HepG2 (cell line): ENCODE measurements around the gene CHID1. TPM values are rescaled to one million over a fixed set of nuclear protein-coding genes. Genes with fewer than 3 reads are reported as not detected.

Source experiments
- BHLHE40 ChIP-seq: IDR thresholded peaks from 2 replicates; pipeline ENCODE4 v1.6.1; 2011; ENCODE audit warnings: low read length, improper control_type of control experiment
- CTCF ChIP-seq: sonication (generic); formaldehyde crosslinking; IDR thresholded peaks from 2 replicates; pipeline ENCODE4 v1.5.0; 2020; ENCODE audit warnings: mild to moderate bottlenecking, missing genetic modification reagents, moderate library complexity
- FOSL2 ChIP-seq: sonication (generic); formaldehyde crosslinking; IDR thresholded peaks from 2 replicates; pipeline ENCODE4 v1.4.0; 2020; ENCODE audit warnings: missing genetic modification reagents
- HES4 ChIP-seq: sonication (generic); formaldehyde crosslinking; IDR thresholded peaks from 2 replicates; pipeline ENCODE4 v1.9.0; 2021; ENCODE audit warnings: mild to moderate bottlenecking, missing genetic modification reagents, borderline replicate concordance
- JUND ChIP-seq: sonication (generic); formaldehyde crosslinking; IDR thresholded peaks from 2 replicates; pipeline ENCODE4 v1.8.0; 2022; ENCODE audit warnings: mild to moderate bottlenecking, missing genetic modification reagents
- KDM6A ChIP-seq: IDR thresholded peaks from 2 replicates; pipeline ENCODE4 v1.6.1; 2016; ENCODE audit warnings: low read depth
- MYNN ChIP-seq: sonication (generic); formaldehyde crosslinking; IDR thresholded peaks from 2 replicates; pipeline ENCODE4 v1.4.0; 2020; ENCODE audit warnings: mild to moderate bottlenecking, low read depth, missing genetic modification reagents
- NR3C1 ChIP-seq: sonication (generic); formaldehyde crosslinking; IDR thresholded peaks from 2 replicates; pipeline ENCODE4 v1.4.0; 2020; ENCODE audit warnings: missing genetic modification reagents
- PRPF4 ChIP-seq: fragments of 200-400 bp; formaldehyde crosslinking; IDR thresholded peaks from 2 replicates; pipeline ENCODE4 v1.6.1; 2016; ENCODE audit warnings: low read length, low read depth; ENCODE audit not compliant: poor library complexity, severe bottlenecking
- RBAK ChIP-seq: sonication (generic); formaldehyde crosslinking; IDR thresholded peaks from 2 replicates; pipeline ENCODE4 v1.5.1; 2020; ENCODE audit warnings: mild to moderate bottlenecking, missing genetic modification reagents
- RBM39 ChIP-seq: fragments of 200-400 bp; formaldehyde crosslinking; IDR thresholded peaks from one replicate; pipeline ENCODE4 v1.6.1; 2018; ENCODE audit warnings: antibody characterized with exemption, mild to moderate bottlenecking, low read depth, low read length; ENCODE audit not compliant: poor library complexity, severe bottlenecking
- REL ChIP-seq: sonication (generic); formaldehyde crosslinking; conservative IDR thresholded peaks from 2 replicates; pipeline ENCODE4 v1.8.0; 2022; ENCODE audit warnings: mild to moderate bottlenecking, missing genetic modification reagents, moderate library complexity
- RFX5 ChIP-seq: IDR thresholded peaks from 2 replicates; pipeline ENCODE4 v1.6.1; 2011; ENCODE audit warnings: low read depth, low read length, improper control_type of control experiment
- RNF2 ChIP-seq: fragments of 450-650 bp; conservative IDR thresholded peaks from 2 replicates; pipeline ENCODE4 v1.6.1; 2016; ENCODE audit warnings: low read depth
- RNF219 ChIP-seq: sonication (generic); formaldehyde crosslinking; IDR thresholded peaks from 2 replicates; pipeline ENCODE4 v1.5.0; 2020; ENCODE audit warnings: mild to moderate bottlenecking, missing genetic modification reagents
- RXRA ChIP-seq: sonication (generic); formaldehyde crosslinking; IDR thresholded peaks from 2 replicates; pipeline ENCODE4 v1.5.1; 2020; ENCODE audit warnings: missing genetic modification reagents
- XBP1 ChIP-seq: sonication (generic); formaldehyde crosslinking; IDR thresholded peaks from 2 replicates; pipeline ENCODE4 v1.5.0; 2020; ENCODE audit warnings: missing genetic modification reagents
- ZFP90 ChIP-seq: sonication (generic); formaldehyde crosslinking; IDR thresholded peaks from 2 replicates; pipeline ENCODE4 v1.8.0; 2022; ENCODE audit warnings: missing genetic modification reagents, mild to moderate bottlenecking, inconsistent platforms, borderline replicate concordance
- ZNF326 ChIP-seq: sonication (generic); formaldehyde crosslinking; IDR thresholded peaks from 2 replicates; pipeline ENCODE4 v1.4.0; 2020; ENCODE audit warnings: missing genetic modification reagents, borderline replicate concordance
- ZNF350 ChIP-seq: sonication (generic); formaldehyde crosslinking; IDR thresholded peaks from 2 replicates; pipeline ENCODE4 v1.4.0; 2020; ENCODE audit warnings: mild to moderate bottlenecking, low read depth, missing genetic modification reagents, borderline replicate concordance
- ZNF75D ChIP-seq: sonication (generic); formaldehyde crosslinking; IDR thresholded peaks from 2 replicates; pipeline ENCODE4 v1.8.1; 2023; ENCODE audit warnings: missing genetic modification reagents, mild to moderate bottlenecking, borderline replicate concordance
- polyA plus RNA-seq, 8 experiments: library from polyadenylated mRNA; depleted of rRNA in 3 of 8; stranded (reverse) in 7 of 8; unstranded in 1 of 8; fragments of >200 nt; fragmentation: Illumina TruSeq in 4 of 8; extraction: Trizol in 4 of 8; gene quantifications; 2 replicates each; pipeline versions ENCODE4 v1.2.1 to v1.2.3, GENCODE V29; 2011 to 2016; ENCODE audit warnings: low read depth in 4 of 8, missing spikeins in 1 of 8, mixed read lengths in 1 of 8; ENCODE audit not compliant: insufficient read depth in 1 of 8
- total RNA-seq, 5 experiments: library from RNA; depleted of rRNA; stranded (reverse); fragments of >200 nt; fragmentation: Illumina TruSeq; extraction: Trizol; gene quantifications; 2 replicates each; pipeline ENCODE4 v1.2.3, GENCODE V29; 2016; ENCODE audit warnings: low read depth in 1 of 5
- TF ChIP-seq, protein P1 (sequence below): sonication (generic); formaldehyde crosslinking; IDR thresholded peaks from 2 replicates; pipeline ENCODE4 v1.4.0; 2020; ENCODE audit warnings: missing genetic modification reagents
- TF ChIP-seq, protein P2 (sequence below): sonication (generic); formaldehyde crosslinking; IDR thresholded peaks from 2 replicates; pipeline ENCODE4 v1.4.0; 2020; ENCODE audit warnings: missing genetic modification reagents, borderline replicate concordance

CHID1 gene
- total and polyA plus RNA-seq, 2 of the 13 experiments (the other 11 are each of a cell fraction or from before 2014, with no cell fraction given): 65.1 to 93.6 TPM

DNA sequence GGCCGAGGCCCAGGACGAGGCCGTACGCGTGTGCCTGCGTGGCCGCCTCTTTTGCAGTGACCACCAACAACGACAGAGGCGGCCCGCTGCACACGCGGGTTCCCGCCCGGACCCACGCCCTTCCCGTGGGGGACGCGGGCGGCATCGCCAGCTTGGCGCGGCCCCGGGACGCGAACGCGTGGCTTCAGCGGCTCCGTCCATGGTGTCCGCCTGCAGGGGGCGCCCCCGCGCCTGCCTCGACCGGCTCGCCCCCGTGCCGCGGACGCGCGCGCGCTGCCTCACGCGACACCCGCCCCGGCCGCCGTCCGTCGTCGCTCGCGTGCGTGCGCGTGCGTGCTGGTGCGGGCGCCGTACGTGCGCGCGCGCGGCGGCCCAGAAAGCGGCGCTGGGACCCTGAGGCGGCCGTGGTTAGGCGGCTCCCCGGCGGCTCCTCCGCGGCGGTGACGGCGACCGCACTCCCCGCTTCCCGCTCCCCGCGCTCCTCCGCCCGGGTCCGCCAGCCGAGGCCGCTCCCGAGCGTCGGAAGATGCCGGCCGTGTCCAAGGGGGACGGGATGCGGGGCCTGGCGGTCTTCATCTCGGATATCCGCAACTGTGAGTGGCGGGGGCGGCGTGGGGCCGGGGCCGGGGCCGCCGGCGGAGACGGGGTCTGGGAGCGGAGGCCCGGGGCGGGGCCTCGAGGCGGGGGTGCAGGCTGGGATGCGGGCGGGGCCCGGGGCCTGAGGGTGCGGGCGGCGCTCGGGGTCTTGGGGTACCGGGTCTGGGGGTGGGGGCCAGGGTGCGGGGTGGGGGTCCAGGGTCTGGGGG, 15.1 kb upstream of the CHID1 start, which contains the start of gene AP2A2 (continued):
- TF ChIP-seq ZNF75D (CRISPR knock-in tag) (no peak), BHLHE40 (peak; percentile 88), JUND (no peak), CTCF (CRISPR knock-in tag) (peak; percentile 75), RNF2 (no peak), RBM39 (no peak), RFX5 (no peak), ZNF326 (no peak), MYNN (no peak), HES4 (CRISPR knock-in tag) (no peak), FOSL2 (no peak), REL (0 out of 2 replicates have a peak, but pooled peaks have one; percentile 21), XBP1 (CRISPR knock-in tag) (no peak), RBAK (CRISPR knock-in tag) (no peak), NR3C1 (CRISPR knock-in tag) (no peak), RXRA (CRISPR knock-in tag) (no peak; the same call in 1 of the 2 replicates), ZFP90 (CRISPR knock-in tag) (no peak), RNF219 (CRISPR knock-in tag) (no peak), PRPF4 (no peak), ZNF350 (CRISPR knock-in tag) (no peak), KDM6A (CRISPR knock-in tag) (no peak)
- TF ChIP-seq, protein P1, sequence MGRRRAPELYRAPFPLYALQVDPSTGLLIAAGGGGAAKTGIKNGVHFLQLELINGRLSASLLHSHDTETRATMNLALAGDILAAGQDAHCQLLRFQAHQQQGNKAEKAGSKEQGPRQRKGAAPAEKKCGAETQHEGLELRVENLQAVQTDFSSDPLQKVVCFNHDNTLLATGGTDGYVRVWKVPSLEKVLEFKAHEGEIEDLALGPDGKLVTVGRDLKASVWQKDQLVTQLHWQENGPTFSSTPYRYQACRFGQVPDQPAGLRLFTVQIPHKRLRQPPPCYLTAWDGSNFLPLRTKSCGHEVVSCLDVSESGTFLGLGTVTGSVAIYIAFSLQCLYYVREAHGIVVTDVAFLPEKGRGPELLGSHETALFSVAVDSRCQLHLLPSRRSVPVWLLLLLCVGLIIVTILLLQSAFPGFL (CRISPR knock-in tag): no peak
- TF ChIP-seq, protein P2, sequence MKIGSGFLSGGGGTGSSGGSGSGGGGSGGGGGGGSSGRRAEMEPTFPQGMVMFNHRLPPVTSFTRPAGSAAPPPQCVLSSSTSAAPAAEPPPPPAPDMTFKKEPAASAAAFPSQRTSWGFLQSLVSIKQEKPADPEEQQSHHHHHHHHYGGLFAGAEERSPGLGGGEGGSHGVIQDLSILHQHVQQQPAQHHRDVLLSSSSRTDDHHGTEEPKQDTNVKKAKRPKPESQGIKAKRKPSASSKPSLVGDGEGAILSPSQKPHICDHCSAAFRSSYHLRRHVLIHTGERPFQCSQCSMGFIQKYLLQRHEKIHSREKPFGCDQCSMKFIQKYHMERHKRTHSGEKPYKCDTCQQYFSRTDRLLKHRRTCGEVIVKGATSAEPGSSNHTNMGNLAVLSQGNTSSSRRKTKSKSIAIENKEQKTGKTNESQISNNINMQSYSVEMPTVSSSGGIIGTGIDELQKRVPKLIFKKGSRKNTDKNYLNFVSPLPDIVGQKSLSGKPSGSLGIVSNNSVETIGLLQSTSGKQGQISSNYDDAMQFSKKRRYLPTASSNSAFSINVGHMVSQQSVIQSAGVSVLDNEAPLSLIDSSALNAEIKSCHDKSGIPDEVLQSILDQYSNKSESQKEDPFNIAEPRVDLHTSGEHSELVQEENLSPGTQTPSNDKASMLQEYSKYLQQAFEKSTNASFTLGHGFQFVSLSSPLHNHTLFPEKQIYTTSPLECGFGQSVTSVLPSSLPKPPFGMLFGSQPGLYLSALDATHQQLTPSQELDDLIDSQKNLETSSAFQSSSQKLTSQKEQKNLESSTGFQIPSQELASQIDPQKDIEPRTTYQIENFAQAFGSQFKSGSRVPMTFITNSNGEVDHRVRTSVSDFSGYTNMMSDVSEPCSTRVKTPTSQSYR (CRISPR knock-in tag): no peak
